PC-9 (cell line): ENCODE measurements around the gene SYCP3. TPM values are rescaled to one million over a fixed set of nuclear protein-coding genes. Genes with fewer than 3 reads are reported as not detected.

Experiments used
- BruUV-seq: library from RNA; stranded (reverse); fragments of 400-500 nt; replicated peaks from 2 replicates; lab custom pipeline; 2021; lab: Mats Ljungman, UMichigan
- CTCF ChIA-PET: fragments of 300-600 bp; sonication (Branson Sonifier 250); formaldehyde crosslinking; loops from one replicate; lab custom pipeline; 2022; ENCODE audit warnings: antibody characterized with exemption; lab: Charles Lee
- POLR2A ChIA-PET: fragments of 300-600 bp; sonication (Branson Sonifier 250); formaldehyde crosslinking; loops from one replicate; lab custom pipeline; 2022; ENCODE audit warnings: antibody characterized with exemption; ENCODE audit not compliant: unreplicated experiment; lab: Charles Lee
- DNase-seq, 2 experiments: peaks; one replicate each; pipeline versions ENCODE4 v3.0.0 to v3.0.0-alpha.2; 2015 to 2022; ENCODE audit warnings: mixed read lengths in 1 of 2
- H2AFZ ChIP-seq: fragments of 200-600 bp; sonication (generic); 2 replicates; pipeline ENCODE4 v1.8.1; 2017; ENCODE audit warnings: antibody characterized with exemption
- H3F3A ChIP-seq: fragments of 200-600 bp; sonication (generic); 2 replicates; pipeline ENCODE4 v1.8.1; 2017; ENCODE audit warnings: antibody characterized with exemption, mild to moderate bottlenecking, low read depth; ENCODE audit not compliant: insufficient read depth
- H3K27ac ChIP-seq: fragments of 200-600 bp; sonication (generic); 2 replicates; pipeline ENCODE4 v1.6.1; 2016; ENCODE audit warnings: mixed run types
- H3K27me3 ChIP-seq: fragments of 200-600 bp; sonication (generic); 2 replicates; pipeline ENCODE4 v1.6.1; 2016; ENCODE audit warnings: low read depth, mixed run types; ENCODE audit not compliant: insufficient read depth
- H3K36me3 ChIP-seq: fragments of 200-600 bp; sonication (generic); 2 replicates; pipeline ENCODE4 v1.6.1; 2016; ENCODE audit warnings: low read depth, mixed run types
- H3K4me1 ChIP-seq: fragments of 200-600 bp; sonication (generic); replicated peaks from 2 replicates; pipeline ENCODE4 v1.6.1; 2016; ENCODE audit warnings: mixed run types; ENCODE audit not compliant: insufficient read depth
- H3K4me2 ChIP-seq: fragments of 200-600 bp; sonication (generic); 2 replicates; pipeline ENCODE4 v1.6.1; 2017; ENCODE audit warnings: mixed run types
- H3K4me3 ChIP-seq: fragments of 200-600 bp; sonication (generic); 2 replicates; pipeline ENCODE4 v1.6.1; 2016; ENCODE audit warnings: mixed run types
- H3K79me2 ChIP-seq: fragments of 200-600 bp; sonication (generic); 2 replicates; pipeline ENCODE4 v1.6.1; 2017; ENCODE audit warnings: low read depth, mixed run types
- H3K9me2 ChIP-seq: fragments of 200-600 bp; sonication (generic); 2 replicates; pipeline ENCODE4 v1.8.1; 2017; ENCODE audit warnings: mild to moderate bottlenecking; ENCODE audit not compliant: insufficient read depth
- H3K9me3 ChIP-seq: fragments of 200-600 bp; sonication (generic); 2 replicates; pipeline ENCODE4 v1.8.1; 2016; ENCODE audit warnings: low read depth; ENCODE audit not compliant: insufficient read depth
- H4K20me1 ChIP-seq: fragments of 200-600 bp; sonication (generic); 2 replicates; pipeline ENCODE4 v1.8.1; 2017; ENCODE audit not compliant: insufficient read depth
- EZH2 ChIP-seq: fragments of 200-600 bp; sonication (generic); IDR thresholded peaks from 2 replicates; pipeline ENCODE4 v1.8.0; 2017; ENCODE audit warnings: antibody characterized with exemption, low read depth
- intact Hi-C: fragments of 100-400 bp; cut with micrococcal nuclease; formaldehyde crosslinking; loops from one replicate; pipeline ENCODE4 v1.10.0; 2022; ENCODE audit not compliant: unreplicated experiment
- total RNA-seq: library from RNA; stranded (reverse); gene quantifications from 2 replicates; pipeline ENCODE4 v1.2.3, GENCODE V29; 2021
- TF ChIP-seq, protein P1 (sequence below): fragments of 200-600 bp; sonication (generic); conservative IDR thresholded peaks from 2 replicates; pipeline ENCODE4 v1.6.1; 2017; ENCODE audit warnings: mixed run types, antibody characterized with exemption, mild to moderate bottlenecking, moderate library complexity

SYCP3 gene
- total RNA-seq, 1 experiment from 2014 or later: 0.09 TPM

DNA sequence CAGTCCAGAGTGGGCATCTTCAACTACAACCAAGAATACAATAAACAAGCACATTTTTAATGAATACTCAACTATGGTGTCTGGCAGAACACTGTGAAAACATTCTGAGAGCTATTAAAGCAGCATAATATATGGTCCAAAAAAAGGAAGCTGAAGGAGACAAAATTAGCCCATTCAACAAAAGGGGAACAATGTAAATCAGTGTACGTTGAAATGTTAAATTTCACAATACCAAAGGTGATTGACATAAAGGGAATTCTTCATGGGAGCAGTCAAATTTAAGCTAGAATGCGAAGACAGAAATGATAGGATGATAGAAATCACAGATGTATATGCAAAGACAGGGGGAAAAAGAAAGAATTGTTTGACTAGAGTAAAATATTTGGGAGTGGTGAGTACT, 41.3 kb upstream of the SYCP3 start:
- Histone ChIP-seq H3K4me3 (no peak overlapping the region), H3K4me2 (no peak overlapping the region), H3K4me1 (no peaks in the 10 kb centered on the region), H3K36me3 (no peaks in the 10 kb centered on the region), H4K20me1 (no peaks in the 10 kb centered on the region), H3K27me3 (no peaks in the 10 kb centered on the region), H3K27ac (no peak overlapping the region), H3K9me2 (no peaks in the 10 kb centered on the region), H3K79me2 (no peaks in the 10 kb centered on the region), H2AFZ (no peak overlapping the region), H3K9me3 (no peaks in the 10 kb centered on the region), H3F3A (no peaks in the 10 kb centered on the region)
- no TSS peak for BruUV-seq
- intact Hi-C loops: no loop called here
- ChIA-PET CTCF (no interaction called here), POLR2A (interaction anchor here (0.8 kb wide), 1 partner anchor 1036 kb away, joined by 5 read pairs; no protein-coding TSS in a partner anchor)
- DNase-seq: no peak
- TF ChIP-seq, protein P1, sequence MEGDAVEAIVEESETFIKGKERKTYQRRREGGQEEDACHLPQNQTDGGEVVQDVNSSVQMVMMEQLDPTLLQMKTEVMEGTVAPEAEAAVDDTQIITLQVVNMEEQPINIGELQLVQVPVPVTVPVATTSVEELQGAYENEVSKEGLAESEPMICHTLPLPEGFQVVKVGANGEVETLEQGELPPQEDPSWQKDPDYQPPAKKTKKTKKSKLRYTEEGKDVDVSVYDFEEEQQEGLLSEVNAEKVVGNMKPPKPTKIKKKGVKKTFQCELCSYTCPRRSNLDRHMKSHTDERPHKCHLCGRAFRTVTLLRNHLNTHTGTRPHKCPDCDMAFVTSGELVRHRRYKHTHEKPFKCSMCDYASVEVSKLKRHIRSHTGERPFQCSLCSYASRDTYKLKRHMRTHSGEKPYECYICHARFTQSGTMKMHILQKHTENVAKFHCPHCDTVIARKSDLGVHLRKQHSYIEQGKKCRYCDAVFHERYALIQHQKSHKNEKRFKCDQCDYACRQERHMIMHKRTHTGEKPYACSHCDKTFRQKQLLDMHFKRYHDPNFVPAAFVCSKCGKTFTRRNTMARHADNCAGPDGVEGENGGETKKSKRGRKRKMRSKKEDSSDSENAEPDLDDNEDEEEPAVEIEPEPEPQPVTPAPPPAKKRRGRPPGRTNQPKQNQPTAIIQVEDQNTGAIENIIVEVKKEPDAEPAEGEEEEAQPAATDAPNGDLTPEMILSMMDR: no peak

DNA sequence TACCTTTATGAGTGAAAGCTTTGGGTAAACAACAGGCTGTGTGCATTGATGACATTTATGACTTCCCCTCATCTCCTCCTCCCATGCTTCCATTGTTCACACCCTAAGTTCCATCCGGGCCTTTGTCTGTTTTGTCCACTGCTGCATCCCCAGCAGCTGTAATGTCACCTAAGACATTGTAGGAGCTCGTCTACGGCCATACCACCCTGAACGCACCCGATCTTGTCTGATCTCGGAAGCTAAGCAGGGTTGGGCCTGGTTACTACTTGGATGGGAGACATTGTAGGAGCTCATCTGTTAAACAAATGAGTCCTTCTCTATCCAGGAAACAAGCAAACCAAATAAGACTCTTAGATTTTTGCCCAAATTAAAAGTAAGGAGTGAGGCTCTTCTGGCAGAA, 40.4 kb upstream of the SYCP3 start:
- Histone ChIP-seq H3K9me2 (no peaks in the 10 kb centered on the region), H3K27me3 (no peaks in the 10 kb centered on the region), H2AFZ (no peak overlapping the region), H3K27ac (no peak overlapping the region), H3K4me3 (no peak overlapping the region), H3F3A (no peaks in the 10 kb centered on the region), H3K79me2 (no peaks in the 10 kb centered on the region), H3K4me1 (no peaks in the 10 kb centered on the region), H3K36me3 (no peaks in the 10 kb centered on the region), H3K9me3 (no peaks in the 10 kb centered on the region), H4K20me1 (no peaks in the 10 kb centered on the region), H3K4me2 (no peak overlapping the region)
- DNase-seq: no peak
- TF ChIP-seq, protein P1: no peak
- TF ChIP-seq EZH2: no peak
- BruUV-seq: no TSS peak
- ChIA-PET POLR2A (no interaction called here), CTCF (no interaction called here)
- intact Hi-C loops: loop anchor here (10.0 kb wide), 2 partner anchors 315 to 525 kb away; no protein-coding TSS in a partner anchor

DNA sequence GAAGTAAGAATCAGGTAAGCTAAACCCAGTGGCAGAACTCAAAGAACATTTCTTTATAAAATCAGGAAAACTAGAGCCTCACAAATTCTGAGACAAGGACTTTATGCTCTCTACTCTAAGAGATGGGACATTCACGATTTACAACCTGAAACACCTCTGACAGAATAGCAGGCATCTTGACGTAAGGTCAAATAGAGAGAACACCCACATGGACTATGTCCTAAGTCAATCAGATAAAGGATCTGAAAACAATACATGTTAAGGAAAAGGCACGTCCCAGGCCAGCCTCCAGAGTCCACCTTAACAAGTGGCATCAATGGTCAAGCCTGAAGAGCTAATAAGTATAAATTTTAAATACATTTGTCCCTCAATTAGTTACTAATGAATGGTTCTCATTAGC, 39.9 kb upstream of the SYCP3 start:
- Histone ChIP-seq H3K79me2 (no peaks in the 10 kb centered on the region), H3K4me2 (no peak overlapping the region), H3F3A (no peaks in the 10 kb centered on the region), H3K27me3 (no peaks in the 10 kb centered on the region), H4K20me1 (no peaks in the 10 kb centered on the region), H3K27ac (no peak overlapping the region), H3K36me3 (no peaks in the 10 kb centered on the region), H3K4me3 (no peak overlapping the region), H3K9me2 (no peaks in the 10 kb centered on the region), H3K9me3 (no peaks in the 10 kb centered on the region), H2AFZ (no peak overlapping the region), H3K4me1 (no peaks in the 10 kb centered on the region)
- ChIA-PET POLR2A (no interaction called here), CTCF (no interaction called here)
- DNase-seq: no peak
- intact Hi-C loops: loop anchor here (10.0 kb wide), 2 partner anchors 316 to 526 kb away; no protein-coding TSS in a partner anchor
- no TSS peak for BruUV-seq
- TF ChIP-seq EZH2: no peak
- TF ChIP-seq, protein P1: no peak
